Tibial artery (tissue), 4 donors: ENCODE data around the gene HTR5A.
A peak's percentile ranks its signal among the peaks of the same experiment; 100 is the strongest.
"Not testable (repeated sequence)": the region's sequence is repeated elsewhere in the genome, so short reads cannot be mapped to it uniquely, and the experiment has no call there.

ENCODE experiments used
- DNase-seq, 2 donors: peaks; one replicate each; pipeline ENCODE4 v3.0.0-alpha.2; 2019
- H3K27ac ChIP-seq, 2 donors: fragments of 200-600 bp; sonication (generic) in 1 of 2; 1 replicate in 1 of 2; 2 replicates in 1 of 2; pipeline ENCODE4 v1.5.1; 2018 to 2019; ENCODE audit warnings: mild to moderate bottlenecking in 1 of 2
- H3K27me3 ChIP-seq, 2 donors: fragments of 200-600 bp; sonication (generic) in 1 of 2; one replicate each; pipeline versions ENCODE4 v1.5.1 to v1.6.0; 2016 to 2019
- H3K36me3 ChIP-seq, 3 donors: fragments of 200-600 bp; sonication (generic) in 2 of 3; one replicate each; pipeline ENCODE4 v1.5.1; 2016 to 2019; ENCODE audit warnings: mild to moderate bottlenecking in 2 of 3
- H3K4me1 ChIP-seq, 4 donors: fragments of 200-600 bp; sonication (generic) in 2 of 4; 1 replicate in 3 of 4; 2 replicates in 1 of 4; pipeline ENCODE4 v1.5.1; 2016 to 2019
- H3K4me3 ChIP-seq, 2 donors: fragments of 200-600 bp; sonication (generic) in 1 of 2; 1 replicate in 1 of 2; 2 replicates in 1 of 2; pipeline ENCODE4 v1.5.1; 2018 to 2019; ENCODE audit warnings: mild to moderate bottlenecking in 2 of 2
- H3K9me3 ChIP-seq, 3 donors: fragments of 200-600 bp; sonication (generic) in 1 of 3; one replicate each; pipeline ENCODE4 v1.5.1; 2016 to 2019
- intact Hi-C: fragments of 100-400 bp; cut with DNase I; formaldehyde crosslinking; loops from one replicate; pipeline ENCODE4 v1.15.0; 2023; ENCODE audit warnings: low total_unique reads
- TF ChIP-seq, protein P1 (sequence below), 2 experiments: fragments of 200-600 bp in 1 of 2; fragments of 450-650 bp in 1 of 2; IDR thresholded peaks; one replicate each; pipeline ENCODE4 v1.5.1; 2017 to 2019; ENCODE audit warnings: antibody characterized with exemption in 2 of 2, mild to moderate bottlenecking in 1 of 2, moderate library complexity in 1 of 2

The HTR5A gene

DNA sequence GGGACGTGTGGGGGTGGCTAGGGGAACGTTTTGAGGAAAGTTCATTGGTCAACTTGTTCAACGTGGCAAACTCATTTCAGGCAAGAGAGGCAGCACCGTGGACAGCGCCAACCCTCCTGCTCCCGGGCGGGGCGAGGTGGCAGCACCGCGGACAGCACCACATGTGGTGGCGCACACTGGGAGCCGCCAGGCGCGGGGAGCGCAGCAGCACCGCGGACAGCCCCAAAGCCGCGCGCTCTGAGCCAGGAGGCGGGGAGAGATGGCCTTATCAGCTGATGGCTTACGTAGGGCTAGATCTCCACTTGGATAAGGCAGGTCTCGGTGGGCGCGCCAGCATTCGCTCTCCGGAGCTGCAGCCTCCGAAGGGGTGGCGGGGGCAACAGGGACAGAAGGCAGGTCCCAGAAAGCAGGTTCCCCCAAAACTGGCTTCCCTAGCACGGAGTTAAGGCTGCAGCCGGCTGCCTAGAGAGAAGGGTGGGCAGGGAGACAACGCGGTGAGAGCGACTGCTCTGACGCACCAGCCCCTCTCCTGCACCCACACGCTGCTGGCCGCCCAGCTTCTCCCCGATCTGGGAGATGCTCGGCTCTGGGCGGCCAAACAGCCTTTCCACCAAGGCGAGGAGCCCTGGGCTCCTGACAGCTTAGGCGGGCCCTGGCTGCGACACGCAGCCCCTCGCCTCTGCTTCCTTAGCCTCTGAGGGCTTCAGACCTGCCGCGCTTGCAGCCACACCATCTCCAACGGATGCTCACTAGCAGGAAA is at the start of gene HTR5A:
Gene HTR5A (plus strand): TSS at position 333 of the 760 bp plus-strand sequence. CDS start 576 bp downstream, outside the sequence.
- Histone ChIP-seq H3K27ac (no peak within 1 kb of the TSS), H3K27me3 (peaks cover 0 to 14% of the 10 kb centered on the region in 2 donors), H3K4me3 (no peak within 1 kb of the TSS), H3K36me3 (no peaks in the 10 kb centered on the region), H3K4me1 (peaks cover 0 to 4% (median 0%) of the 10 kb centered on the region in 4 donors), H3K9me3 (no peaks in the 10 kb centered on the region)
- TF ChIP-seq, protein P1, sequence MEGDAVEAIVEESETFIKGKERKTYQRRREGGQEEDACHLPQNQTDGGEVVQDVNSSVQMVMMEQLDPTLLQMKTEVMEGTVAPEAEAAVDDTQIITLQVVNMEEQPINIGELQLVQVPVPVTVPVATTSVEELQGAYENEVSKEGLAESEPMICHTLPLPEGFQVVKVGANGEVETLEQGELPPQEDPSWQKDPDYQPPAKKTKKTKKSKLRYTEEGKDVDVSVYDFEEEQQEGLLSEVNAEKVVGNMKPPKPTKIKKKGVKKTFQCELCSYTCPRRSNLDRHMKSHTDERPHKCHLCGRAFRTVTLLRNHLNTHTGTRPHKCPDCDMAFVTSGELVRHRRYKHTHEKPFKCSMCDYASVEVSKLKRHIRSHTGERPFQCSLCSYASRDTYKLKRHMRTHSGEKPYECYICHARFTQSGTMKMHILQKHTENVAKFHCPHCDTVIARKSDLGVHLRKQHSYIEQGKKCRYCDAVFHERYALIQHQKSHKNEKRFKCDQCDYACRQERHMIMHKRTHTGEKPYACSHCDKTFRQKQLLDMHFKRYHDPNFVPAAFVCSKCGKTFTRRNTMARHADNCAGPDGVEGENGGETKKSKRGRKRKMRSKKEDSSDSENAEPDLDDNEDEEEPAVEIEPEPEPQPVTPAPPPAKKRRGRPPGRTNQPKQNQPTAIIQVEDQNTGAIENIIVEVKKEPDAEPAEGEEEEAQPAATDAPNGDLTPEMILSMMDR (IDR thresholded peaks at IDR 0.05) = no peak
- intact Hi-C loops = loop anchor here (5.0 kb wide), 1 partner anchor 387 kb away; the partner anchor contains the start of gene EN2
- peak; percentile 65 to 73 for DNase-seq

DNA sequence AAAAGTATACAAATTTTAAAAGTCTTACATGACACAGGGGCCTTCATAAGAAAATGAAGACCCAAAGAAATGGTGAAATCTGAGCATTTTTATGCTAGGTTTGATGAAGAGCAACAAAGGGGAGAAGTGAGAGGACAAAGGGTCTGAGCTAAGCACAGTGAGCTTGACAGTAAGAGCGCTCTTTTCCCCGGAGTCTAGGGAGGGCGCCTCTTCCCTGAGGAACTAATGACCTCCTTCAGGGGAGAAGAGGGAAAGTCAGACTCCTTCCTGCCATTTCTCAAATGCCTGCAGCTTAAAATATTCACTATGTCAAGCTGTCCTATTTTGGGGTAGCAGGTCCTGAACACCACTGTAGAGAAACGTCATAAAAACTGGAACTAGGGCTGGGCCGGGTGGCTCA is 49.1 kb upstream of the HTR5A start:
- H3K4me1 ChIP-seq = no peaks in the 10 kb centered on the region
- no peaks in the 10 kb centered on the region for H3K9me3 ChIP-seq
- H3K4me3 ChIP-seq = no peak overlapping the region
- DNase-seq = no peak
- H3K36me3 ChIP-seq = no peaks in the 10 kb centered on the region
- H3K27ac ChIP-seq = no peak overlapping the region
- TF ChIP-seq, protein P1 (IDR thresholded peaks at IDR 0.05) = no peak
- peaks cover 0 to 4% of the 10 kb centered on the region in 2 donors for H3K27me3 ChIP-seq
- intact Hi-C loops = no loop called here

DNA sequence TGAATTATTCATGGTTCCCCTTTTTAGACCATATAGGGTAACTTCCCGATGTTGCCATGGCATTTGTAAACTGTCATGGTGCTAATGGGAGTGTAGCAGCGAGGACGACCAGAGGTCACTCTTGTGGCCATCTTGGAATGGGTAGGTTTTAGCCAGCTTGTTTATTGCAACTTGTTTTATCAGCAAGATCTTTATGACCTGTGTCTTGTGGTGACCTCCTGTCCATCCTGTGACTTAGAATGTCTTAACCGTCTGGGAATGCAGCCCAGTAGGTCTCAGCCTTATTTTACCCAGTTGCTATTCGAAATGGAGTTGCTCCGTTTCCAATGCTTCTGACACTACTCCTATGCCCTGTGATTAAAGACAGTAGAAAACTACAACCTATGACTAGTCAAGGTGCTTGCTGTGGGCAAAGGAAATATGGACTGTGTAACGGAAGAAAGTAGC is 48.4 kb upstream of the HTR5A start:
- H3K27me3 ChIP-seq = peaks cover 0 to 4% of the 10 kb centered on the region in 2 donors
- no peaks in the 10 kb centered on the region for H3K4me1 ChIP-seq
- H3K36me3 ChIP-seq = no peaks in the 10 kb centered on the region
- TF ChIP-seq, protein P1 (IDR thresholded peaks at IDR 0.05) = no peak
- H3K27ac ChIP-seq = no peak overlapping the region
- intact Hi-C loops = no loop called here
- no peak for DNase-seq
- no peaks in the 10 kb centered on the region for H3K9me3 ChIP-seq
- H3K4me3 ChIP-seq = no peak overlapping the region

DNA sequence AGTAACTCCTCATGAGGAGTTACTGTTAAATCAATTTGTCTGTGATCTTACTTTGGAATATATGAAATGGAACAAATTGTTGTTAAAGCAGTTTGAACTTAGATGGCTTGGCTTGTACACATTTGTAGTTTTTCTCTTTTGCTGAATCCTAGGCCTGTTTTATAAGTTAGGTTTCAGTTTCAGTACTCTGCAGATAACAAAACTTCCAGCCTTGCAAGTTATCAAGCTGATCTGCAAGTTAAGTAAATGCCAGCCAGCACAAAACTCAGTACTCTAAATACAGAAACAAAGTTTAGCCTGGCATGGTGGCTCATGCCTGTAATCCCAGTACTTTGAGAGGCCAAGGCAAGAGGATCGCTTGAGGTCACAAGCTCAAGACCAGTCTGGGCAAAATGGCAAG is 42.2 kb upstream of the HTR5A start:
- Histone ChIP-seq H3K9me3 (no peaks in the 10 kb centered on the region), H3K27me3 (peaks cover 0 to 3% of the 10 kb centered on the region in 2 donors), H3K4me1 (no peaks in the 10 kb centered on the region), H3K27ac (no peak overlapping the region), H3K36me3 (no peaks in the 10 kb centered on the region), H3K4me3 (no peak overlapping the region)
- TF ChIP-seq, protein P1 (IDR thresholded peaks at IDR 0.05) = no peak
- DNase-seq = no peak
- intact Hi-C loops = no loop called here

DNA sequence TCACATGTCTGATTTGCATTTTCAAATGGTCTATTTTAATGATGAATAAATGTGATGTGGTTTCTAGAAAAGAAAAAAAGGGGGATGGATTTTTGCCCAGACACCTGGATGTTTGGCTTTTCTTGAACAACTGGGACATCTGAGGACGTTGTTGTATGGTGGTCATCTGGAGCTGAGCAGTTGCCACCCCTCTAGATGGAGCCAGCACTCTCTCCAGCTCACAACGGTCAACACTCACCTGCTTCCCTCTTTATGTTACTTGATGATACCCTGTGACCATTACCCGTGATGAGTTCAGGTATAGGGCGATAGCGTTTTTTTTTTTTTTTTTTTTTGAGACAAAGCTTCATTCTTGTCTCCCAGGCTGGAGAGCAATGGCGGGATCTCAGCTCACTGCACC is 37.1 kb upstream of the HTR5A start:
- H3K27me3 ChIP-seq = no peaks in the 10 kb centered on the region

DNA sequence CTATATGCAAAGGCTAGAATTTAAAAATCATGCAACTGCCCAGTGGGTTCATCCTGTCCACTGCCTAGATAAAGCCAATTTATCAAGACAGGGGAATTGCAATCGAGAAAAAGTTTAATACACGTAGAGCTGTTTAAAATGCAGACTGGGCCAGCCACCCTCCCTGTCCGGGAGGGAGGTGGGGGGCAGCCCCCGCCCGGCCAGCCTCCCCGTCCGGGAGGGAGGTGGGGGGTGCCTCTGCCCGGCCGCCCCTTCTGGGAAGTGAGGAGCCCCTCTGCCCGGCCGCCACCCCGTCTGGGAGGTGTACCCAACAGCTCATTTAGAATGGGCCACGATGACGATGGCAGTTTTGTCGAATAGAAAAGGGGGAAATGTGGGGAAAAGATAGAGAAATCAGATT is 35.6 kb upstream of the HTR5A start:
- H3K27me3 ChIP-seq, H3K4me3 ChIP-seq, H3K9me3 ChIP-seq, H3K27ac ChIP-seq, DNase-seq, H3K4me1 ChIP-seq, intact Hi-C loops, H3K36me3 ChIP-seq: not testable (repeated sequence)

More for the DNA sequence above, 37.1 kb upstream of the HTR5A start:
- no peaks in the 10 kb centered on the region for H3K36me3 ChIP-seq
- intact Hi-C loops = no loop called here
- no peaks in the 10 kb centered on the region for H3K9me3 ChIP-seq
- H3K27ac ChIP-seq = no peak overlapping the region
- TF ChIP-seq, protein P1 (IDR thresholded peaks at IDR 0.05) = no peak
- H3K4me3 ChIP-seq = no peak overlapping the region
- H3K4me1 ChIP-seq = no peaks in the 10 kb centered on the region
- DNase-seq = no peak
